ENCODE data around the gene DIAPH3. TPM values are rescaled to one million over a fixed set of nuclear protein-coding genes. Genes with fewer than 3 reads are reported as not detected.

DIAPH3 gene
- total RNA-seq, 1 donor from 2014 or later: 4.5 TPM

DNA sequence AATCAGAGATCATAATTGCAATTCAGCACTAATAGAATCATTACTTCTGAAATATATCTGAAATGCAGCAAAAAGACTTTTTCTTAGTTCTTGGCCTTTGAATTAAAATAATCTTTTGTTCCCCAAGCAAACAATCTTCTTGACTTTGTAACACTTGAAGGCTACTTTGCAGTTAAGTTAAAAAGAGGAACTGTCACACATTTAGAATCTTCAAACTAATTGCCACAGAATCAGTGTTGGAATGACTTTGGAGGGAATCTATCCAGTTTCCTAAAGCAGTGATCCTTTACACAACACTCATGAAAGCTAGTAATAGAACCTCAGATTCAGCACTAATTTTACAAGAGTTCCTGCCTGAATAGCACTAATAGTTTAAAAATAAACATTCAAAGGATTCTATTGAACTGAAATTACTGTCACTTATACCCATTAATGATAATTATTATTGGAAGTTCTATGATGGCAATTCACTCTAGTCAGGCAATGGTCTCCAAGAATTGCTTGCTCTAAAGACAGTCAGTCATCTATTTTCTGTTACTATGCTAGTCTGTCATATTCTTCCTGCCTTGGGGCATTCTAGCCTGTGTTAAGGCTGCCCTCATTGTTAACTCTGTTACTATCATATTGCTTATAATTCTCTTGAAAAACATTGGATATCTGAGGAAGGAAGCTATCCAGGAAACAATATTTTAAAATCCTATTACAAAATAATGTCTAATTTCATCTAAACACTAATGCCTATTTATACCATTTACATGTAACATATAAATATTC, 362.4 kb downstream of the DIAPH3 start:
- Mint-ChIP-seq H3K36me3 (ENCODE audit: low read depth, unreplicated experiment) (no peaks in the 10 kb centered on the region), H3K4me1 (ENCODE audit: unreplicated experiment) (peaks cover 6% of the 10 kb centered on the region), H3K27me3 (ENCODE audit: unreplicated experiment) (no peaks in the 10 kb centered on the region), H3K27ac (ENCODE audit: unreplicated experiment) (no peak overlapping the region), H3K9me3 (ENCODE audit: unreplicated experiment) (no peaks in the 10 kb centered on the region), H3K4me3 (ENCODE audit: unreplicated experiment) (no peak overlapping the region)
- TF ChIP-seq, protein P1, sequence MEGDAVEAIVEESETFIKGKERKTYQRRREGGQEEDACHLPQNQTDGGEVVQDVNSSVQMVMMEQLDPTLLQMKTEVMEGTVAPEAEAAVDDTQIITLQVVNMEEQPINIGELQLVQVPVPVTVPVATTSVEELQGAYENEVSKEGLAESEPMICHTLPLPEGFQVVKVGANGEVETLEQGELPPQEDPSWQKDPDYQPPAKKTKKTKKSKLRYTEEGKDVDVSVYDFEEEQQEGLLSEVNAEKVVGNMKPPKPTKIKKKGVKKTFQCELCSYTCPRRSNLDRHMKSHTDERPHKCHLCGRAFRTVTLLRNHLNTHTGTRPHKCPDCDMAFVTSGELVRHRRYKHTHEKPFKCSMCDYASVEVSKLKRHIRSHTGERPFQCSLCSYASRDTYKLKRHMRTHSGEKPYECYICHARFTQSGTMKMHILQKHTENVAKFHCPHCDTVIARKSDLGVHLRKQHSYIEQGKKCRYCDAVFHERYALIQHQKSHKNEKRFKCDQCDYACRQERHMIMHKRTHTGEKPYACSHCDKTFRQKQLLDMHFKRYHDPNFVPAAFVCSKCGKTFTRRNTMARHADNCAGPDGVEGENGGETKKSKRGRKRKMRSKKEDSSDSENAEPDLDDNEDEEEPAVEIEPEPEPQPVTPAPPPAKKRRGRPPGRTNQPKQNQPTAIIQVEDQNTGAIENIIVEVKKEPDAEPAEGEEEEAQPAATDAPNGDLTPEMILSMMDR (IDR thresholded peaks at IDR 0.05; ENCODE audit: unreplicated experiment): no peak
- no peak for DNase-seq (ENCODE audit: low spot score)

DNA sequence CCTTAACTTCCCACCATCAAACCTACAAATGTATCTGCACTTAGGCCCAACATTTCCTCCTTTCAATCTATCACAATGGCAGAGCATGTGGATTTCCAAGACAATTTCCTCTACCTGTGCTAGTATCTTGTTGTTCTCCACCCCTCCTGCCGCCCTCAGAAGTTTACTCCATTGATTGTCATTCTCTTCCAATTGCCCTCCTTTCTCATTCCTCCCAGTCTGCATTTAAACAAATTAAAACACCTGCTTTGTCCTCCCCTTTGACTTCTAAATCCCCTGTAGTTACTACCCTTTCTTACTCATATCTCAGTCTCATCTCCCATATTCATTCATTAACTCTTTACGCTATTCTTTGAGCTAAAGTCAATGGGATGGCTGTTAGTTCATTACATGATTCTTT, 370.6 kb downstream of the DIAPH3 start:
- no peak for DNase-seq (ENCODE audit: low spot score)
- H3K27ac Mint-ChIP-seq (ENCODE audit: unreplicated experiment): no peak overlapping the region
- H3K4me3 Mint-ChIP-seq (ENCODE audit: unreplicated experiment): no peak overlapping the region
- H3K27me3 Mint-ChIP-seq (ENCODE audit: unreplicated experiment): no peaks in the 10 kb centered on the region
- TF ChIP-seq, protein P1 (IDR thresholded peaks at IDR 0.05; ENCODE audit: unreplicated experiment): no peak
- peaks cover 4% of the 10 kb centered on the region for H3K4me1 Mint-ChIP-seq (ENCODE audit: unreplicated experiment)
- H3K9me3 Mint-ChIP-seq (ENCODE audit: unreplicated experiment): no peaks in the 10 kb centered on the region
- no peaks in the 10 kb centered on the region for H3K36me3 Mint-ChIP-seq (ENCODE audit: low read depth, unreplicated experiment)

DNA sequence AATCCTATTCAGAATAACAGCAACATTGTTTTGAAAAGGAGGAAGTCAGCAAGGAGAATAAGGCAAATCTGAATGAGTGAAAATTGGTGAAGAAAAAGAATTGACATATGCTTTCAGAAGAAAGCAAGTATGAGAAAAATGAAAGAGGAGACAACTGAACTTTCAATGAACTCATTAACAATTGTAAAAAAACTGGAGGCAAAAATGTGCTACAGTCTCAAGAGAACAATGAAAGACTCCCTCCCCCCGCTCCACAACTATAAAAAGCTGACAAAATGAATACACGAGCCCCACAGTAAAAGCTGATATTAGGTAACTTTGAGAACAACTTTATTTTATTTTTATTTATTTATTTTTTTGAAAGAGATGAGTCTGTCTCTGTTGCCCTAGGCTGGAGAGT, 373.1 kb downstream of the DIAPH3 start:
- no peak for DNase-seq (ENCODE audit: low spot score)
- Mint-ChIP-seq H3K27me3 (ENCODE audit: unreplicated experiment) (peaks cover 1% of the 10 kb centered on the region), H3K36me3 (ENCODE audit: low read depth, unreplicated experiment) (no peaks in the 10 kb centered on the region), H3K9me3 (ENCODE audit: unreplicated experiment) (no peaks in the 10 kb centered on the region), H3K4me3 (ENCODE audit: unreplicated experiment) (no peak overlapping the region), H3K27ac (ENCODE audit: unreplicated experiment) (no peak overlapping the region), H3K4me1 (ENCODE audit: unreplicated experiment) (peaks cover 4% of the 10 kb centered on the region)
- TF ChIP-seq, protein P1 (IDR thresholded peaks at IDR 0.05; ENCODE audit: unreplicated experiment): no peak

DNA sequence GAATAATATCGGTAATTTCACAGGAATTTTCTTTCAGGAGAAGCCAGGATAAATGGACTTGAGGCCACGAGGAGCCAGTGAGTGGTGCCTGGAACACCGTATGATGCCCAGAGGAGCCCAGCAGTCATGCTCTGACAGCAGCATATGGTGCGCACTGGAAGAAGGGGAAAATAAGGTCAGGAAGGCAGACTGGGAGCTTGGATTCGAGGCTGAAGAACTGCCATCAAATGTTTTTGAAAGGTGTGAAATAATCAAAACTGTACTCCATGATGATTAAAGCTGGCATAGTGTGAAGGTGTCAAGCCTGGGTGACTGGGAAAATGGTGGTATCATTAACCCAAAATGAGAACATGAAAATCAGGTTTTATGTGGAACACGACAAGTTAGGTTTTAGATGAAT, 374.2 kb downstream of the DIAPH3 start:
- Mint-ChIP-seq H3K36me3 (ENCODE audit: low read depth, unreplicated experiment) (no peaks in the 10 kb centered on the region), H3K4me1 (ENCODE audit: unreplicated experiment) (peaks cover 4% of the 10 kb centered on the region), H3K27me3 (ENCODE audit: unreplicated experiment) (peaks cover 1% of the 10 kb centered on the region), H3K9me3 (ENCODE audit: unreplicated experiment) (no peaks in the 10 kb centered on the region), H3K27ac (ENCODE audit: unreplicated experiment) (no peak overlapping the region), H3K4me3 (ENCODE audit: unreplicated experiment) (no peak overlapping the region)
- TF ChIP-seq, protein P1 (IDR thresholded peaks at IDR 0.05; ENCODE audit: unreplicated experiment): no peak
- no peak for DNase-seq (ENCODE audit: low spot score)

DNA sequence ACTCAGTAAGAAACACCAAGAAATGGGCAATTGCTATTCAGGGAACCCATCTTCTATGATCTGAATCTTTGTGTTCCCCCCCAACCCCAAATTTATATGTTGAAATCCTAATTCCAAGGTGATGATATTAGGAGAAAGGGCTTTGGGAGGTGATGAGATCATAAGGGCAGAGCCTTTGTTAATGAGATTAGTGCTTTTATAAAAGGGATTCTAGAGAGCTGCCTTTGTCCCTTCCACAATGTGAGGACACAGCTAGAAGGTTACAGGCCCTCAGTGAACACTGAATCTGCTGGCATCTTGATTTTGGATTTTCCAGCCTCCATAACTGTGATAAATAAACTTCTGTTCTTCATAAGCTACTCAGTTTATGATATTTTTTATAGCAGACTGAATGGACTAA, 376.0 kb downstream of the DIAPH3 start:
- no peaks in the 10 kb centered on the region for H3K9me3 Mint-ChIP-seq (ENCODE audit: unreplicated experiment)
- H3K27me3 Mint-ChIP-seq (ENCODE audit: unreplicated experiment): peaks cover 1% of the 10 kb centered on the region
- TF ChIP-seq, protein P1 (IDR thresholded peaks at IDR 0.05; ENCODE audit: unreplicated experiment): no peak

More for the DNA sequence above, 376.0 kb downstream of the DIAPH3 start:
- no peak for DNase-seq (ENCODE audit: low spot score)
- peaks cover 4% of the 10 kb centered on the region for H3K4me1 Mint-ChIP-seq (ENCODE audit: unreplicated experiment)
- no peak overlapping the region for H3K27ac Mint-ChIP-seq (ENCODE audit: unreplicated experiment)
- H3K36me3 Mint-ChIP-seq (ENCODE audit: low read depth, unreplicated experiment): no peaks in the 10 kb centered on the region
- no peak overlapping the region for H3K4me3 Mint-ChIP-seq (ENCODE audit: unreplicated experiment)

Data from endothelial cell (in vitro differentiated cells).